SK-N-SH (cell line): Measurements from ENCODE around the gene DCANP1.

Source experiments
- CTCF ChIP-seq: fragments of 200-600 bp; sonication (generic); IDR thresholded peaks from 2 replicates; pipeline ENCODE4 v1.6.1; 2017; ENCODE audit warnings: antibody characterized with exemption, mild to moderate bottlenecking, moderate library complexity
- EP300 ChIP-seq, 2 experiments: IDR thresholded peaks; 2 replicates each; pipeline versions ENCODE4 v1.4.0 to v1.6.1; 2012; ENCODE audit warnings: borderline replicate concordance in 1 of 2, low read depth in 1 of 2, low read length in 1 of 2
- EZH2phosphoT487 ChIP-seq: fragments of 200-600 bp; sonication (generic); IDR thresholded peaks from 2 replicates; pipeline ENCODE4 v1.6.1; 2017; ENCODE audit warnings: low read depth, mixed run types, mild to moderate bottlenecking, antibody characterized with exemption, moderate library complexity, borderline replicate concordance
- FOXJ3 ChIP-seq: sonication (generic); formaldehyde crosslinking; IDR thresholded peaks from 2 replicates; pipeline ENCODE4 v1.5.1; 2020; ENCODE audit warnings: mild to moderate bottlenecking, missing genetic modification reagents
- NFIC ChIP-seq: IDR thresholded peaks from 2 replicates; pipeline ENCODE4 v1.4.0; 2012; ENCODE audit warnings: borderline replicate concordance
- POLR2AphosphoS5 ChIP-seq: IDR thresholded peaks from 2 replicates; pipeline ENCODE4 v1.6.1; 2012; ENCODE audit warnings: low read depth, low read length
- RAD21 ChIP-seq: IDR thresholded peaks from 2 replicates; pipeline ENCODE4 v1.6.1; 2012; ENCODE audit warnings: mild to moderate bottlenecking, low read length
- RCOR1 ChIP-seq: fragments of 150-350 bp; IDR thresholded peaks from 2 replicates; pipeline ENCODE4 v1.6.1; 2017; ENCODE audit warnings: antibody characterized with exemption, low read length
- RFX5 ChIP-seq: IDR thresholded peaks from 2 replicates; pipeline ENCODE4 v1.6.1; 2012; ENCODE audit warnings: mild to moderate bottlenecking, improper control_type of control experiment, low read length
- ZBTB33 ChIP-seq: IDR thresholded peaks from 2 replicates; pipeline ENCODE4 v1.4.0; 2012; ENCODE audit warnings: low read depth, borderline replicate concordance

GRCh38 chr5:135426102-135427082 lies 20.8 kb downstream of the DCANP1 start:
- no peak for TF ChIP-seq EZH2phosphoT487
- TF ChIP-seq CTCF = peak; percentile 79
- TF ChIP-seq RCOR1 = no peak
- no peak for TF ChIP-seq EP300 (IDR thresholded peaks at IDR 0.05; ENCODE audit: borderline replicate concordance in 1 of 2, low read depth in 1 of 2, low read length in 1 of 2)
- TF ChIP-seq RAD21 = peak; percentile 73
- TF ChIP-seq POLR2AphosphoS5 = no peak
- no peak for TF ChIP-seq ZBTB33
- no peak for TF ChIP-seq RFX5
- TF ChIP-seq NFIC = no peak
- TF ChIP-seq FOXJ3 (CRISPR knock-in tag) = no peak
